Daoy (cell line): ENCODE measurements around the gene MAP2. TPM values are rescaled to one million over a fixed set of nuclear protein-coding genes. Genes with fewer than 3 reads are reported as not detected.
"Not testable (repeated sequence)": the region's sequence is repeated elsewhere in the genome, so short reads cannot be mapped to it uniquely, and the experiment has no call there.

ENCODE experiments used
- DNase-seq: peaks from one replicate; pipeline ENCODE4 v3.0.0-alpha.2; 2015; ENCODE audit warnings: low read depth
- total RNA-seq: library from RNA; depleted of rRNA; stranded (reverse); fragments of >200 nt; shearing (Covaris generic); gene quantifications from 2 replicates; pipeline ENCODE4 v1.2.3, GENCODE V29; 2014

Gene MAP2
- total RNA-seq, 1 experiment from 2014 or later, result 0.34 TPM

DNA sequence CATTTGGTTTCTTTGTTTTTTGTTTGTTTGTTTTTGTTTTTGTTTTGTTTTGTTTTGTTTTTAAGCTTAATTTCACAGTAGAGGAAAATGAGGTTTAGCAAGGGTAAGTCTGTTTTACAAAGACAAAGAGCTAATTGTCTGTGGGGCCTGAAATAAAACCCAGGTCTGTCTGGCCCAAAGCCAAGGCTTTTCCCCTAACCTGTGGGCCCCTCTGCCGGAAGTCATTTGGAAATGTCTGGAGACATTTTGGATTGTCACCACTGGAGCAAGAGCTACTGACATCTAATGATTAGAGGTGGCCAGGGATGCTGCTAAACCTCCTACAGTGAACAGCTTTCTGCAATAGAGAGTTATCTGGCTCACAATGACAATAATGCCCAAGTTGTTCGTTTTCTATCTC is 167.2 kb downstream of the MAP2 start:
- no peak for DNase-seq

DNA sequence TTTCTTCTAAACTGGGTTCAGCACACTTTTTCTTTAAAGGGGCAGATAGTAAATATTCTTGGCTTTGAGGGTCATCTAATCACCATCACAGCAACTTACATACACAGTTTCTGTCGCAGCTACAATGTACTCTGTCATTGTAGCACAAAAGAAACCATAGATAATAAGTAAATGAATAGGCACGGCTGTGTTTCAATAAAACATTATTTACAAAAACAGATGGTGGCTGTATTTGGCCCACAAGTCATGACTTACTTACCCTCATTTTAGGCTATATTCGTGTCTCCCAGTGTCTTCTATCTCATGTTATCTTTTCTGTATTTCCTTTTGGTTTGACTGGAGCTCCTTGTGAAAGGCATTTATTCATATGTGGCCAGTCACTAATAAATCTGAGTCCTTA is 168.3 kb downstream of the MAP2 start:
- no peak for DNase-seq

DNA sequence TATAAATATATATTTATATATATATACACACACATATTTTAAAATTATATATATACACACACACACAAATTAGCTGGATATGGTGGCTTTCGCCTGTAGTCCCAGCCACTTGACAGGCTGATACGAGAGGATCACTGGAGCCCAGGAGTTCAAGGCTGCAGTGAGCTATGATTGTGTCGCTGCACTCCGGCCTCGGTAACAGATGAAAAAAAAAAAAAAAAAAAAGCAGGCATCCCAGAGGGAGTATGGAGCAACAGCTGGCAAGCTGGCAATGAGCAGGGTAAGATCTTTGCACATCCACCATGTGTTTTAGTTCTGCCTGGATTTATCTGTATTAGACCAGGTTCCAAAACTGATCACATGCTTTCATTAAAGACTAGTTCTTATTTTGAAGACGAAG is 170.1 kb downstream of the MAP2 start:
- no peak for DNase-seq

DNA sequence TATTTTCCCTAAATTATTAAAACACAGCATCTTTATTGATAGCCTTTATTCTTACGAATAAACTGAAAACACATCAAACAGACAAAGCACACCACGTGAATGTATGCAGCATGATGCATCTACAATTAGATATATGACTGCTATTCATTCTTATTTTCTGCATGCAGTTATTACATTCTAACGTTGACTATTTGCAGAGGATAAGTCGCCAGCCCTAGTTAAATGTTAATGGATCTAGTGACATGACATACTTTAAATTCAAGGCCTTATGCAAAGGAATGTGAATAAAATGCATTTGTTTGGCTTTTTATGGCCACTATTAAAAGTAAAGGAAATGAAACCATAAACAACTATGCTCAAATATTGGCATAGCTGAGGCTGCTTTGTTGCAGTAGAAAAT is 172.4 kb downstream of the MAP2 start:
- DNase-seq, result no peak

DNA sequence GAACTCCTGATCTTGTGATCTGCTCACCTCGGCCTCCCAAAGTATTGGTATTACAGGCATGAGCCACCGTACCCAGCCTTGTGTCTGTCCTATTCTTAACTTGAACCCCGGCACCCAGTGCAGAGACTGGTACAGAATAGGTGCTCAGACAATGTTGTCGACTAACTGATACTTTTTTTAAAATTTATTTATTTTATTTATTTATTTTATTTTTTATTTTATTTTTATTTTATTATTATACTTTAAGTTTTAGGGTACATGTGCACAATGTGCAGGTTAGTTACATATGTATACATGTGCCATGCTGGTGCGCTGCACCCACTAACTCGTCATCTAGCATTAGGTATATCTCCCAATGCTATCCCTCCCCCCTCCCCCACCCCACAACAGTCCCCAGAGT is 174.4 kb downstream of the MAP2 start:
- not testable (repeated sequence) for DNase-seq

DNA sequence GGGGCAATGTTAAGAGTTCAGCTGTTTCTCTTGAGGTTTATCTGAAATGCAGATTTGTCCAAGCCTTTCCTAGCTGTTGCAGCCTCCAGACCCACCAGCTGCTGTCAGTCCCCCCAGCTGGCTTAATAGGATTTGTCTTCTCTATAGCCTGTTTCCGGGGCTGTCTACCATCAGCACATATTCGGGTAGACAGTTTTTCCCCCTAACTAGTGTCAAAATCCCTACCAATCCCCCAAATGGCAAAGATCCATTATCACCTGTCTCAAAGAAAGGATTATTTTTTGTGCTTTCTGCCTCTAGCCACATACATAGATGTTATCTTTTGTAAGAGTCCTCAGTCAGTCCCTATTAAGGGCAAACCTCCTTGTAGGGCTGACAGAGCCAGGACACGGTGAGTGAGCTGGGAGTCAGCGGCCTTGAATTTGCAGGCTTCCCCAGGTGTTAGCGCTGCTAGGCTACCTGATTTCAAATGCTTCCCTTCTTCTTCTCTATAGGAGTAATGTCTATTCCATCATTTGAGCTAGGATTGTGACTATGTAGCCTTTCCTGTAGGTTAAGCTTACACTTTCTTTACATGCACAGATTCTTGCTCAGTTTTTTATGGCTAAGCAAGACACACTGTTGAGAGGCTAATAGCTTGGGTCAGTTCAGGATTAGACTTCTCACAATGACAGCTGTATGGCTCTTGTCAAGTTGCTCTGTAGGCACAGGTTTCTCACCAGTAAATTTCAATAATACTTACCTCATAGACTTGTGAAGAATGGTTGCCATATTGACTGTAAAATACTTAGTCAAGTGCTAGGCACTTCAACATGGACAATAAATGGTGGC is 176.7 kb downstream of the MAP2 start:
- no peak for DNase-seq

DNA sequence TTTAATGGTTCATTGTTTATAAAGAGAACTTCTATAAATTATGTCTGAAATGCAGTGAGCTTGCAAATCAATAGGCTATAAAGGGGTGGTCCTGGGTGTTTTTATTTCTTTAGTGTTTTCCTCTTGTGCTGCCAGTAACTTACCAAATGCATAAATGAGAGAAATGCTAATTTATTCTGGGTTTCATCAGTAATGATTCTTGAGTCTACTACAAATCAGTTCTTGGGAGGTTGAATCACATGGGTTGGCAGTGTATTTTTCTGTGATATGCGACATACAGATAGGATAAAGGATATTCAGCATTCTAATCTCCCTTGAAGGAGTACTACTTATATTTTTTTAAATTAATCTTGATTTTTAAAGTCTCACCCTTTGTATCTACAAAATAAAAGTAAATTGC is 177.7 kb downstream of the MAP2 start:
- DNase-seq, result no peak

DNA sequence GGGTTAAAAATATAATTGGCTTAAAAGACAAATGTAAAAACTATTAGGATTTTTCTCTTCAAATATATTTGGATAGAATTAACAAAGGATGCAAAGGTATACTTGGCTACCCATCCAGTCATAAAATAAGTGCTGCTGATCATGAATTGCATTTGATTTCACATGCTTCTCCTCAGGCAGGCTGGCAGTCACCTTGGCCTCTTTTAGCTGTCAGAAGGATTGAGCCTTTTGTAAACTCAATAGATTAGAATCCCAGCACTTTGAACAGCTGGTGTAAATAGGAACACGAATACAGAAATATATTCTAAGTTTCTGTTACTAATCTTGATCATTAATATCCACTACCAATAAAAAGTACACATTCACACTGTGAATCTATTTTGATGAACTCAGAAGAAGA is 178.4 kb downstream of the MAP2 start:
- DNase-seq, result no peak

DNA sequence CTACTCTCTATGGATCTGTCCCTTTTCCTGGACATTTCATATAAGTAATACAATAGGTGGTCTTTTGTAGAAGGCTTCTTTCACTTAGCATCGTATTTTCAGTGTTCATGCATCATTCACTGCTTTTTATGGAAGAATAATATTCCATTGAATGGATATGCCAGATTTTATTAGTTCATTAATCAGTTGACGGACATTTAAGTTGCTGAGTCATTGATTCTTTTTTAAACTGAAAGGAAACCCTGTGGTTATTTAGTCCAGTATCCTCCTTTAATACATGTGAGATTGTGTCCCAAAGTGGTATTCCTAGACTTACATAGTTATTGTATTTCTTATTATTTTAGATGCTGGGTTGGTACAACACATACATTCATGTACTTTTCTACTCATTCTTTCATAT is 185.7 kb downstream of the MAP2 start:
- no peak for DNase-seq

DNA sequence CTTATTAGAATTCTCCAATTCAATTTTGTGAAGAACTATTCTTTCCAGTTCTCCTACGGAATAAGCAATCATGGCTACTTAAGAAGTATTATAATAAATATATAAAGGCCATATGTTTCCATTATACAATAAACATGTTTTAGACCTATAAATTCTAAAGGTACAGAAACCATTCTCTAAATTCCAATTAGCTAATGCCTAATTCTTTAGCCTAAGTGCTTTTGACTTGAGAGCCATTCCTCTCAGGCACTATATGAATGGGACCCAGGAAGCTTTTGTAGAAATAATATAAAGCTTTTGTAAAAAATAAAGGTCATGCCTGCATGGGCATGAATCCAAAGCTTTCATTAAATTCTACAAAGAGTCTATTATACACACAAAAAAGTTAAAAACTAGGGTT is 186.8 kb downstream of the MAP2 start:
- no peak for DNase-seq

DNA sequence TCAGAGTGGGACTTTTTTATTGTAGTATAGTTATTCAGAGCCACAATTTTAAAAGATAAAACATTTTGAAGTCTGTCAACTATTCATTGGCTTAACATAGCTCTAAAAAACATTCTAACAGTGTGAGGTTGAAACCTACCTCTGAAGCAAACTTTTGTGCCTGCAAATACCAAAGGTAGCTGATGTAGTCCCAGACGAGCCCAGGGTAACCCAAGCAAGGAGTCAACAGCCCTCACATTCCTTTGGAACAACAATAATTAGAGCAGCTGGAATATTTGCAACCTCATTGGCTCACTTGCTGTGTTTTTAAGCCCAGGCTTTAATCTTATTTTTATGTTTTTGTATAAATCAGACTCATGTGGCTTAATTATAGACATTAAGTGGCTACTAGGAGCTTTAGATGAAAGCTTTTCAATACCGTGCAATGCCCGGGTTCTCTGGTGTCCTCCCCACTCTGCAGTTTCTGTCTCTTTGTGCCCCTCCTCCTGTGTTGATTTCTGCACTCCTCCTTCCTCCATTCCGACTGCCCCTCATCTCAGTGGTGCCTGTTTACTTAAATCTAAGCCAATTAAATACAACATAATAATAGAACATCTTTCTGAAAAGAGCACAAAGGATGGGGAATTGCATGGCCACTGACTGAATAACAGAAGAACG is 189.9 kb downstream of the MAP2 start:
- DNase-seq, result no peak

DNA sequence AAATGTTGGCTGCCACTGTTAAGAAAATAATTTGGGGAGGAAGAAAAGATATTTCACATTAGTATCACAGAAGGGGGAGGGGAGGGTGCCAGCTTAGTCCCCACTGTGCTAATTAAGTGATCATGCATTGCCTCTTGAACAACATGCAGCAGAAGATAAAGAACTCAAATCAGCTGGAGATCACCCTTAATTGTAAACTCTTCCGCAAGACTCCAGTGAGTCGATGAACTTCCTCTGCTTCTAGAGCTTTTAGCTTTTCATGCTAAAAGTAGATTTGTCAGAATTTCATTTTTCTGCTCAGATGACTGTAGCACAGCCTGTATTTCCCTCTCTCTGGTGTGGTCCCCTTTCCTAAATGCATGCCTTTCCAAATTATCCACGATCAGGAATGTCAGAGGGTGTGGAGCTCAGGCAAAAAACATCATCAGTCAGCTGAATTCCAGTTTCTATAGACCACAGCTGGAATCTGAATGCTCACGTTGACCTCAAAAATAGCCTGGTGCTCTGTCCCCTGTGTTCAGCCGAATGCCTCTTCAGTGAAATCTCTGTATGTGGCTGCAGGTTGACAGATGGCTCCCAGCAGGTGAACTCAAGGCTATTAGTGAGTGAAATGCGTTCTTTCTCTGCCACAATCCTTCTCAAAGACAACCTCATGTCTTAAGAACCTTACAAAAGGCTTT is 191.0 kb downstream of the MAP2 start:
- DNase-seq, result no peak

DNA sequence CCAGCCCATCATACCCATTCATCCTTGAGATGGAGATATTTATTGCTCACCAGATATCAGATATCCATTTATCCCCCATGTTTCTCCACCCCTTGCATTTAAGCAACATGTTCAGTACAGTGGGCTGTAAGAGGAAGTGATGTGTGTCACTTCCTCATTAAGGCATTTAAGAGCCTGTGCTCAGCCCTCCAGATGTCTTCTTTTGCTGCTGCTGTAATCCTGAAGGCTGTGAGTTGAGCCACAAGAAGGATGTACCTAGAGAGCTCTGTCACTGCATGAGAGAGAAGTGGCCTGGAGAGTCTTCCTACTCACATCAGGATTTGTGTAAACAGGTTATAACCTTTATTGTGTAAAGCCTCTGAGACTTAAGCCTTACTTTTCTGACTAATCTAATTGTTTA is 195.9 kb downstream of the MAP2 start:
- no peak for DNase-seq

DNA sequence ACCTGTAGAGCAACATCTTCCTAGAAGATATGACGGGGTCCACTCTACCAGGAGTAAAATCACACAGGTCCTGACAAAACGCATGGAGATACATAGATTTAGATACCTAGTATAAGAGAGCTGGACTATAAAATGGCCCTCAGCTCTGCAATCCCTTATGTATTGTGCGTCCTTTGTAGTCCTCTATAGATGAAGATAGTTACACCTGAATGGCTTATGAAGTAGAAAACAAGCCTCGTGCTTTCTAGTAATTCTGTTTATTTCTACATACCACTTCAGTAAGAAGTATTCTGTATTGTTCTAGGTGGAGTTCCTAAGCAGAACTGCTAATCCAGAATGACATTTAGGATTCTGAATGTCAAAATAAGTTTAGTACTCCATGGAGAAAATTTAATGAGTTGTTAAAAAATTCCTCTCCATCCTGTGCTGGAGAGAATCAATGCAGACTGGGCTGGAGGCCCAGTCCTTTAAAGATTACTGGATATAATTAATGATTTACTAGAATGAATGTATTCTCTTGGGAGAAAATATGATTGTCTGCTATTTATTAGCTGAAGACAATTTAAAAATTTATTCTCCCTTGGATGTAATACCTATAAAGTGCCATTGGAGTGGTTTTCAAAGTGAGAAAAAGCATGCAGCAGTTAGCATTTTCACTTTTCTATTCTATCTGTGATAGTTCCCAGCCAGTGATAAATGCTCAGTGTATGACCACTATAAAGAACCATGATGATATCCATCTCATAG is 200.5 kb downstream of the MAP2 start:
- DNase-seq, result no peak

DNA sequence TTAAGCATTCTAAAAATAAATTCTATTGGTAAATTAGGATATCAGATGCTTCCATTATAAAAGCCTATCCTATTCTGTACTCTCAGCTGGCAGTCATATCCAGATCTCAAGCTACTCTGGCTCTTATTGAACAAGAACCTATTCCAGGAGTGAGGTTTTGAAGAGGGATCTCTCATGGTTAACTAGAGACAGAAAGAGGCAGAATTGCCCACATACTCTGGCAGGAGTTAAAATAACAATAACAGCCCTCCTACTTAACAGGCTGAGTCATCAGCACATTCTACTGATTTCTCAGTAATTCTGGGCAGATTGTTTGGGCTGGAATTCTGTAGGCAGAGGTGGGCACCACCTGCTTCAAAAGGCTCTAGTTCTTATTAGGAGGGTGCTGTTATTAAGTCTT is 205.8 kb downstream of the MAP2 start:
- peak; percentile 71 for DNase-seq

DNA sequence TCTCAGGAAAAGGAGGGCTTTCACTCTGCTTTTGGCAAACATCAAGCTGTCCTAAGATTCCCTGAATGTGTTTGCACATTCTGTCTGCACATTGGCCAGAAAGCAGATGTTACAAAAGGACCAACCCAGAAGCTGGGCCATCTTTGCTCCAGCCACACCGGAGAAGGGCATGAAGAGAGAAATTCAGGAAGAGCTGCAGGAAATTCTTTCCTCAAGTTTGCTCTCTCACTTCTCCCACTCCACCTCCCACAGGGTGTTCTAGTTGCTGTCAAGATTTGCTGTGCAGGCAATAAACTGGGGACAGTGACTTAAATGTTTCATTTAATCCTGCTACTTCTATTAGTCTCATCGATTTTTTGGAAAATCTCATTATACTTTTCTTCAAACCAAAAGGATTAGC is 210.1 kb downstream of the MAP2 start:
- no peak for DNase-seq

DNA sequence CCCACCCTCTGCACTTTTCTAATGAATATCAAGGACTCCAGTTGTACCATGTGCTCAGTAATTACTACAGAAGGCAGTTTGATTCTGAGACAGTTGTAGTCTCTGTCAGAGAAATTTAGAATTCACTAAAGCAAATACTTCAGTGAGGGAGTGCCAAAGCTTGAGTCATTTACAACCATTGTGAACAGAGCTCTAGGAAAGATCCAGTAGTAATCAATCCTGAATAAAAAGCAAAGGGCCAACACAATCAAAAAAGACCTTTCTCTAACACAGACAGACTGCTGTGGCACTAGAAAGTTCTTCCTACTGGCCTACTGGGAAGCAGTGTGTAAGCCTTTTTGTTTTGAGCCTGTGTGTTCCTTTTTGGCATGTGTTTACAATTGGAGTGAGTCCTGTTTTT is 212.2 kb downstream of the MAP2 start:
- no peak for DNase-seq

DNA sequence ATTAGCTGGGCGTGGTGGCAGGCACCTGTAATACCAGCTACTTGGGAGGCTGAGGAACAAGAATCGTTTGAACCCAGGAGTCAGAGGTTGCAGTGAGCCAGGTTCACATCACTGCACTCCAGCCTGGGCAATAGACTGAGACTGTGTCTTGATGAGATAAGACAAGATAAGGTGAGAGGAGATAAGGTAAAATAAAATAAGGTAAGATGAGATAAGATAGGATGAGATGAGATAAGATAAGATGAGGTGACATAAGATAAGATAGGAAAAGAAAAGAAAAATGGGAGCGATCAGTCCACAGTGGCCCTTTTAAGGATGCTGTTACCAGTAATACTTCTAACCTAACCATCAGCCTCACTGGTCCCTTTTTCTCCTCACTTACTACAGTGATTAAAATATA is 213.4 kb downstream of the MAP2 start:
- no peak for DNase-seq

DNA sequence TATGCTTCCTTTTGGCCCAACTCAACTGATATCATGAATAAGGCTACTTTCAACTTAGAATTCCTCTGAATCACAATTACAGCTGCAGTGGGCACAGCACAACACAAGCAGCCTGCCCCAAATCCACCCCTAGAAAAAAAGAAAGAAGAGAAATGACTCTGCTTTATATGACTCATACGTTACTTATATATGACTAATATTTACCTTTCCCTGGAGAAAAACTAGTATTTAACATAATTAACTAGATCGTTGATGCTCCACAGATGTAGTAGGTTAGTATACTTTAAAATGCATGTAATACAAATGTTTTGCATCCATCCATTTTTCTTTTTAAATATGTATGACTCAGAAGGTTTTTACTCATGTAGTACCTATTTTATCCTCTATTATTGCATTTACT is 214.5 kb downstream of the MAP2 start:
- peak; percentile 68 for DNase-seq

DNA sequence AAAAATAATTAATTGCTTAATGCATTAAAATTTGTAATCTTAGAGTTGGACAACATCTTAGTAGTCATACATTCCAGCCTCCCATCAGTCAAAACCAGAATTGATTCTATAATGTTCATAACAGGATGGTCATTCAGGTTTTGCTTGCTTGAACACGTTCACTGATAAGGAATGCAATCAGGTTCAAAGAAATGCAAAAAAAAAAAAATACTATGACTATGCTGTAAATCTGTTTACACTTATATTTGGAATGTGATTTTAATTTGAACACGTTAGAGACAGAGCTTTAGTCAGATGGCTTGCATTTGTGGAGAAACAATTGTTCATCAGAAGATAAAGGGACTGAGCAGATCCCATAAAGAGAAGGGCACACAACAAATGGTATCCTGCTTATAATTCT is 216.5 kb downstream of the MAP2 start:
- no peak for DNase-seq

DNA sequence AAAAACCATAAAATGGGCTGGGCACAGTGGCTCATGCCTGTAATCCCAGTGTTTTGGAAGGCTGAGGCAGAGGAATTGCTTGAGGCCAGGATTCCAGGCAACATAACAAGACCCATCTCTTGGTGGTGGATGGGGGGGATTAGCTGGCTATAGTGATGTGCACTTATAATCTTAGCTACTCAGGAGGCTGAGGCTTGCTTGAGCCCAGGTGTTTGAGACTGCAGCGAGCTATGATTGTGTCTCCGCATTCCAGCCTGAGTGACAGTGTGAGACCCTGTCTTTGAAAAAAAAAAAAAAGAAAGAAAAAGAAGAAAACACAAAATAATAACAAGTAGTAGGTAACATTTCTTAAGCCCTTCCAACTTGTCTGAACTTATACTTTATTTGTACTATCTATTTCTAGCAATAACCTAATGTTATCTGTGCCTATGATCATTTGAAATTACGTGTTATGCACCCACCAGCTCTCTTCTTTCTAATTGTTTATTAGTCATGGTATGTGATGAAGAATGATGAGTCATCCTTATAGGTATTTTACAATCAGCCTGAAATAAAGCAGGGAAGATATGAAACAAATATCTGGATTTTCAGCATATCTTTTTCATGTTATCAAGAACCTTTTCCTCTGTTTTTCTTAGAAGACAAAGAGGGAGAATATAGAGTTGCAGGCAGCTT is 218.4 kb downstream of the MAP2 start:
- no peak for DNase-seq

DNA sequence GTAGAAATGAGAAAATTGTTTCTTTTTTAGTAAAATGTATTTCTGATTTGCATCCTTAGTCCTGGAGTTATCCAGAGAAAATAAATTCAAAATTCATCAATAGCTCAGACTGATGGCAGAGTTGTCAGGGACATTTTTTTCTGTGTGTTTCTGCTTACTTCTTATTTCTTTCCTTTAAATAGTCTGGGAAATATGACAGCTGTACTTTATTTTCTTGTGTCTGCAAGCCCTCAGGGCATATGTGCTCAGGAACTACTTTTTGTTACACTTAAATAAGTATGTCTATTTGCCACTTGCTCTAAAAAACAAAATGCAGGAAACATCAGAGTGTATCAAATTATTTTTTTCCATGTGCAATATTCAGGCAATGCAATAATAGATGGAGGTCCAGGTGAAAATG is 221.0 kb downstream of the MAP2 start:
- DNase-seq, result no peak
